ENCODE measurements around the gene GPAM.
"Not testable (repeated sequence)": the region's sequence is repeated elsewhere in the genome, so short reads cannot be mapped to it uniquely, and the experiment has no call there.

Gene GPAM

DNA sequence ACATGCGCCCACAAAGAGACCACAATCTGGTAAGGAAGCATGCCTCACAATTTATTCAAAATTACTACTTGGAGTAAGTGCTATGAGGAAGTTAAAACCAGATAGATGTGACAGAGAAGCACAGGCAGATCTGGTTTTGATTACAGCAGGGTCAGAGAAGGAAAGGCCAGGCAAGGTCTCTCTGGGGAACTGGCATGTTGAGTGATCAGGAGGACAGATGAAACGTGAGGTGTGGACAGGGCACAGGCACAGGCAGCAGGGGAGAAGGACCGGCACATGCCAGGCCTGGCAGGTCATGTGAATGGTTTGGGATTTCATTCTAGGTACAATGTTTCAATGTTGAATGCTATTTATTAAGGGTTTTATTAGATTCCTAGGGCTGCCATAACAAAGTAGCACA, 51.6 kb downstream of the GPAM start:
- no peak for DNase-seq (ENCODE audit: low spot score)

GRCh38 chr10:112131346-112131745, 52.2 kb downstream of the GPAM start:
- DNase-seq (ENCODE audit: low spot score), result no peak

DNA sequence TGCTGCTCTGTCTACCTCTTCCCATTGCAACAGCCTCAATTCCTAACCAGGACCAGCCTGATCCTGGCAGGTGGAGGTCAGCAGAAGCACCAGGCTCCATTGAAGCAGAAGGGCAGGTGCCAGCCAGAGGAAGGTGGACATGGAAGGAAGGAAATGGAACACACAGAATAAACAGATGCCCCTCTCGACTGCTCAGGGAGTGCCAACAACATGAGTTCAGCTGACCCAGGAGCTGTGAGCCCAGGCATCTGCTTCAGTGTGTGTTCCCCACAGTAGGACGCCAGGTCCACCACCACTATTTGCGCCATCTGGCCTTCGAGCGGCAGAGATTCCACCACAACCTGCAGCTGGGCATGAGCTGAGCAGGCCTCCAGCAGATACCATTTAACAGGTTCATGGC, 56.7 kb downstream of the GPAM start:
- DNase-seq (ENCODE audit: low spot score), result no peak

- DNase-seq (ENCODE audit: low spot score), result no peak
Measured at GRCh38 chr10:112126172-112126571, 57.4 kb downstream of the GPAM start.

DNA sequence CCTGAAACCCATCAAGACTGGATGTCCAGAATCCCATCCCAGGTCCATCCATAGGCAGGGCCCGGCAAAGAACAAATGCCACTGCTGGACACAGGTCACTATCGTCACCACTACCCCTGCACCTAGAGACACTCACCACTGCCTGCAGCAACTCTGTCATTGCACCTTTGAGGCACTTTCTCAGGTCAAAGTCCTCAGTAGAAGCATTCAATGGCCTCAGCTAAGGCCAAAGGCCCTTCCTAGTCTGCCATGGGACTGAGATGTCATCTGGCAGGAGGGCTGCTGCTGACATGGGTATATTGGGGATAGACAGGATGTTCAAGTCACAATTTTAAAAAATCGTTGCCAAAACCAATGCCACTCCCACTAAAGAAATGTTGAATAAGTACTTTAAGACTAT, 58.7 kb downstream of the GPAM start:
- no peak for DNase-seq (ENCODE audit: low spot score)

GRCh38 chr10:112122827-112123226, 60.7 kb downstream of the GPAM start:
- no peak for DNase-seq (ENCODE audit: low spot score)

DNA sequence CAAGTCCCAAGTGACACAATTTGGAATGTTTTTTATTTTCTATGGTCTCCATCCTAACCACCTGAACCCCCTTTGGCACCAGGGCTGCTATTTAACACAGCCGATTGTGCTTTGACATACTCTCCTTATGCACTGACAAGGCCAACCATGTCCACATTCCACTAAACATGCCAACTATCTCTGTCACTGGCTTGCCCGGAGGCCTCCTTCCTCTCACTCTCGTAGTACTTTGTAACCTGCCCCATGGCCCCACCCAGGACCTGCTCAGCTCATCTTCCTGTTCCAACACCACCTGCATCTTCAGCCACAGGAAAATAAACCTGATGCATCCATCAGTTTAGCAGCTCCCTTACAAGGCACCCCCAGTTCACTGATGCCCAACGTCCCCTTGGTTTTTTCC, 63.1 kb downstream of the GPAM start:
- DNase-seq (ENCODE audit: low spot score), result no peak

DNA sequence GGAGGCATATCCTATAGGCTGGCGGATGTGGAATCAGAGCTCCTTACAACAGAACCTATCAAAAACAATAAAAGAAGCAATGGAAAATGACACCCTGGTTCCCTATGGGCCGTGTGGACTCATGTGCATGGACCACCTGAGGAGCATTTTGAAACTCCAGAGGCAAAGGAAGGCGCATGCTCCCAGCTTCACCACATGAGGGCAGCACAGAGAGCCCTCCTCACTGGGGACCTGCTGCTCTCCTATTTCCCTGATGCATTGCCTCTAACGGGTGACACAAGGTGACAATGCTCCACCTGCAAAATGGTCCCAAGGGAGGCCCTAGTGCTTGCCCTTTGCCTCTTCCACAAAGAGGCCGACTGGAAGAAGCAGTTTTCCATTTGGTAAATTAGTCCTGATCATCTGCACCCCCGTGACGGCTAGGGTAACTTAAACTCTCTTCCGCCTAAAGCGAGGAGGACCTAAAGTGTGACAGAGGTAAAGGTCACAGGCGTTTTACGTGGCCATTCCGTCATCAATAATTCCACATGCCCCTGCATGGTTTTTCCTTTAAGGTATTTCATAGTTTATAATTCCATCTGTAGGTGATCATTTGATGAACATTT, 67.7 kb downstream of the GPAM start:
- DNase-seq (ENCODE audit: low spot score), result peak; percentile 84

GRCh38 chr10:112109779-112110178, 73.8 kb downstream of the GPAM start:
- DNase-seq (ENCODE audit: low spot score), result not testable (repeated sequence)

Measured in iPS-NIHi11 (cell line).